Fibroblast of lung (primary cell): ENCODE measurements around the gene SPTBN1. TPM values are rescaled to one million over a fixed set of nuclear protein-coding genes. Genes with fewer than 3 reads are reported as not detected.

Source experiments
- DNase-seq, 2 donors: peaks; one replicate each; pipeline versions ENCODE4 v3.0.0 to v3.0.0-alpha.2; 2010; ENCODE audit warnings: low read depth in 2 of 2
- H2AFZ ChIP-seq: 2 replicates; pipeline ENCODE4 v1.5.1; 2012; ENCODE audit warnings: low read length, control low read depth, inconsistent platforms
- H3K27ac ChIP-seq: 2 replicates; pipeline ENCODE4 v1.5.1; 2011; ENCODE audit warnings: low read length, control low read depth; ENCODE audit not compliant: insufficient read depth
- H3K27me3 ChIP-seq: 2 replicates; pipeline ENCODE4 v1.5.1; 2011; ENCODE audit warnings: mild to moderate bottlenecking, low read length; ENCODE audit not compliant: control insufficient read depth, insufficient read depth
- H3K36me3 ChIP-seq: 2 replicates; pipeline ENCODE4 v1.5.1; 2011; ENCODE audit warnings: low read length; ENCODE audit not compliant: control insufficient read depth, insufficient read depth
- H3K4me1 ChIP-seq: 2 replicates; pipeline ENCODE4 v1.5.1; 2011; ENCODE audit warnings: low read length; ENCODE audit not compliant: control insufficient read depth, insufficient read depth; ENCODE audit errors: extremely low read depth
- H3K4me2 ChIP-seq: 2 replicates; pipeline ENCODE4 v1.5.1; 2011; ENCODE audit warnings: low read length, control low read depth; ENCODE audit not compliant: insufficient read depth; ENCODE audit errors: extremely low read depth
- H3K4me3 ChIP-seq, 4 experiments: fragments of 200-600 bp in 1 of 4; sonication (generic) in 1 of 4; replicated peaks in 1 of 4; 2 replicates each; pipeline ENCODE4 v1.5.1; 2011 to 2016; ENCODE audit warnings: low read length in 4 of 4, low read depth in 3 of 4, mild to moderate bottlenecking in 3 of 4, control low read depth in 2 of 4, inconsistent platforms in 1 of 4, mixed read lengths in 1 of 4; ENCODE audit not compliant: insufficient read depth in 1 of 4; ENCODE audit errors: control extremely low read depth in 1 of 4
- H3K79me2 ChIP-seq: 2 replicates; pipeline ENCODE4 v1.5.1; 2012; ENCODE audit warnings: mild to moderate bottlenecking, low read length, inconsistent platforms; ENCODE audit not compliant: control insufficient read depth, insufficient read depth
- H3K9ac ChIP-seq: 2 replicates; pipeline ENCODE4 v1.5.1; 2011; ENCODE audit warnings: mild to moderate bottlenecking, low read length, control low read depth; ENCODE audit not compliant: insufficient read depth
- H3K9me3 ChIP-seq: 2 replicates; pipeline ENCODE4 v1.5.1; 2012; ENCODE audit warnings: low read depth, low read length; ENCODE audit not compliant: control insufficient read depth, insufficient read depth
- H4K20me1 ChIP-seq: 2 replicates; pipeline ENCODE4 v1.5.1; 2011; ENCODE audit warnings: low read length; ENCODE audit not compliant: control insufficient read depth, insufficient read depth; ENCODE audit errors: extremely low read depth
- CTCF ChIP-seq, 2 donors: IDR thresholded peaks in 1 of 2; conservative IDR thresholded peaks in 1 of 2; 1 replicate in 1 of 2; 2 replicates in 1 of 2; pipeline ENCODE4 v1.5.1; 2011 to 2012; ENCODE audit warnings: low read length in 2 of 2, control low read depth in 1 of 2, inconsistent platforms in 1 of 2, low read depth in 1 of 2, mild to moderate bottlenecking in 1 of 2
- EZH2 ChIP-seq: IDR thresholded peaks from 2 replicates; pipeline ENCODE4 v1.5.1; 2012; ENCODE audit warnings: low read length, control low read depth, mild to moderate bottlenecking; ENCODE audit errors: missing control alignments
- polyA plus RNA-seq, 2 donors: library from polyadenylated mRNA; depleted of rRNA in 1 of 2; stranded (reverse) in 1 of 2; unstranded in 1 of 2; fragments of >200 nt; gene quantifications; 2 replicates each; pipeline ENCODE4 v1.2.1, GENCODE V29; 2011 to 2012; ENCODE audit warnings: missing spikeins in 1 of 2
- total RNA-seq: library from RNA; depleted of rRNA; stranded (reverse); fragments of >200 nt; gene quantifications from 2 replicates; pipeline ENCODE4 v1.2.1, GENCODE V29; 2014

Gene SPTBN1
- total and polyA plus RNA-seq, 2 donors (not counting 1 experiment from before 2014, with no cell fraction given), result 123 to 325 TPM

GRCh38 chr2:54675738-54676137 is 219.6 kb downstream of the SPTBN1 start:
- H3K9ac ChIP-seq, result no peak overlapping the region
- DNase-seq, result no peak
- no peak for TF ChIP-seq EZH2
- no peak for TF ChIP-seq CTCF (conservative IDR thresholded peaks at IDR 0.05 in 1 of 2, IDR thresholded peaks at IDR 0.05 in 1 of 2; ENCODE audit: low read depth in 1 of 2, low read length in 2 of 2)
- H3K36me3 ChIP-seq, result peaks cover 2% of the 10 kb centered on the region
- H3K9me3 ChIP-seq, result no peaks in the 10 kb centered on the region
- no peaks in the 10 kb centered on the region for H3K27me3 ChIP-seq
- H3K4me2 ChIP-seq, result no peak overlapping the region
- H3K4me3 ChIP-seq, result no peak overlapping the region
- H3K4me1 ChIP-seq, result peaks cover 17% of the 10 kb centered on the region
- no peak overlapping the region for H2AFZ ChIP-seq
- H3K27ac ChIP-seq, result no peak overlapping the region
- H3K79me2 ChIP-seq, result no peaks in the 10 kb centered on the region
- no peaks in the 10 kb centered on the region for H4K20me1 ChIP-seq

GRCh38 chr2:54676656-54677055 is 220.5 kb downstream of the SPTBN1 start:
- DNase-seq, result peak in 1 of 2 donors; percentile 55
- no peak overlapping the region for H3K27ac ChIP-seq
- no peaks in the 10 kb centered on the region for H3K9me3 ChIP-seq
- H4K20me1 ChIP-seq, result no peaks in the 10 kb centered on the region
- no peaks in the 10 kb centered on the region for H3K79me2 ChIP-seq
- H3K9ac ChIP-seq, result no peak overlapping the region
- no peaks in the 10 kb centered on the region for H3K27me3 ChIP-seq
- no peak overlapping the region for H3K4me3 ChIP-seq
- TF ChIP-seq CTCF (conservative IDR thresholded peaks at IDR 0.05 in 1 of 2, IDR thresholded peaks at IDR 0.05 in 1 of 2; ENCODE audit: low read depth in 1 of 2, low read length in 2 of 2), result no peak
- no peak for TF ChIP-seq EZH2
- no peak overlapping the region for H2AFZ ChIP-seq
- H3K4me2 ChIP-seq, result no peak overlapping the region
- H3K36me3 ChIP-seq, result no peaks in the 10 kb centered on the region
- peaks cover 17% of the 10 kb centered on the region for H3K4me1 ChIP-seq

DNA sequence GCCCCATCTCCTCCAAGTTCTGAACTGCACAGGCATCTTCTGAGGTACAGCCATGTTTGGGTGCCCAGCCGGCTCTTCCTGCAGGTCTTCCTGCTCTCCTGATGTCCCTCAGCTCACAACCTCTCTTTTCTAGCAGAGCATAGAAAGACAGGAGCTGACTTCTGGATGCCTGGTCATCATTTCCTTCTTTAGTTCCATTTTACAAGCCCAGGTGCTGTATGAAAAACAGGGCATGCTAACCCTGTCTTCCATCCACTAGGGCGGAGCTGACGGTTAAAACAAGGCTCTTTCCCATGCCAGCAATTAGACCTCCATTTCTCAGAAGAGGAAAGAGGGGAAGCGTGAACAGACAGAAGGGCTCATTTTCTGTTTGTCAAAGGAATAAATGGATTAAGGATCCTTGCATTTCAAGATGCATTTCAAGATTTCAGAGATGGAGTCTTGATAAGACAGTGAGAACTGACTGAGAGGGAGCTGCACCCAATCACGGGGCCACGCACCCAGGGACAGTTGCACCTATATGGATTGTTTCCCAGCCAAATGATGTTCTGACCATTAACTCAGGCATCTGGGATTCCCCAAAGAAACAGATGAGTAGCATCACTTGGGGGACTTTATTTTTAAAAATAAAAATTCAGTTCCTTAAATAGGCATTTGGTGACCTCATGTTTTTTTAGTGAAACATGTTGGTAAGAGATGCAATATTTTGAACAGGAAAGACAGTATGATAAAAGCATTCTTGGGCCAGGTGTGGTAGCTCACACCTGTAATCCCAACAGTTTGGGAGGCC is 221.5 kb downstream of the SPTBN1 start:
- Histone ChIP-seq H3K36me3 (no peaks in the 10 kb centered on the region), H3K4me2 (no peak overlapping the region), H3K9me3 (no peaks in the 10 kb centered on the region), H3K9ac (no peak overlapping the region), H2AFZ (no peak overlapping the region), H3K4me1 (peaks cover 17% of the 10 kb centered on the region), H3K4me3 (no peak overlapping the region), H3K27me3 (no peaks in the 10 kb centered on the region), H3K79me2 (no peaks in the 10 kb centered on the region), H3K27ac (no peak overlapping the region), H4K20me1 (no peaks in the 10 kb centered on the region)
- TF ChIP-seq EZH2 (no peak), CTCF (conservative IDR thresholded peaks at IDR 0.05 in 1 of 2, IDR thresholded peaks at IDR 0.05 in 1 of 2; ENCODE audit: low read depth in 1 of 2, low read length in 2 of 2) (no peak)
- no peak for DNase-seq
